Endothelial cell of umbilical vein (primary cell): ENCODE data around the gene MAGI1. TPM values are rescaled to one million over a fixed set of nuclear protein-coding genes. Genes with fewer than 3 reads are reported as not detected.

Experiments used
- BruUV-seq: library from RNA; stranded (reverse); fragments of 400-500 nt; replicated peaks from 2 replicates; lab custom pipeline; 2021; lab: Mats Ljungman, UMichigan
- CTCF ChIA-PET: fragments of 300-600, 350-600 bp; sonication (Branson Sonifier 250); formaldehyde crosslinking; loops from one replicate; lab custom pipeline; 2021; ENCODE audit warnings: antibody characterized with exemption, inconsistent platforms; lab: Charles Lee
- POLR2A ChIA-PET: fragments of 300-600, 350-600 bp; sonication (Branson Sonifier 250); formaldehyde crosslinking; loops from one replicate; lab custom pipeline; 2021; ENCODE audit warnings: antibody characterized with exemption, inconsistent platforms; lab: Charles Lee
- DNase-seq: peaks from one replicate; pipeline ENCODE4 v3.0.0-alpha.2; 2011; ENCODE audit warnings: low read depth, low spot score
- FAIRE-seq: peaks from 2 replicates; lab custom pipeline; 2011; peaks lifted over from hg19 to GRCh38; lab: Jason Lieb, UNC
- H2AFZ ChIP-seq: 2 replicates; pipeline ENCODE4 v1.6.0; 2012; ENCODE audit warnings: low read depth, low read length, control low read depth, inconsistent platforms
- H3K27ac ChIP-seq: 2 replicates; pipeline ENCODE4 v1.5.1; 2011; ENCODE audit warnings: low read depth, mild to moderate bottlenecking, control low read depth, low read length, moderate library complexity; ENCODE audit not compliant: insufficient read depth
- H3K27me3 ChIP-seq, 2 experiments: 2 replicates each; pipeline versions ENCODE4 v1.6.0 to v1.6.1; 2011; ENCODE audit warnings: low read length in 2 of 2, mixed read lengths in 1 of 2; ENCODE audit not compliant: control insufficient read depth in 2 of 2, insufficient read depth in 2 of 2
- H3K36me3 ChIP-seq, 2 experiments: 2 replicates in 1 of 2; 3 replicates in 1 of 2; pipeline ENCODE4 v1.5.1; 2011; ENCODE audit warnings: low read length in 2 of 2, mild to moderate bottlenecking in 1 of 2, moderate library complexity in 1 of 2; ENCODE audit not compliant: control insufficient read depth in 2 of 2, insufficient read depth in 2 of 2; ENCODE audit errors: extremely low read depth in 1 of 2
- H3K4me1 ChIP-seq: 3 replicates; pipeline ENCODE4 v1.5.1; 2011; ENCODE audit warnings: mild to moderate bottlenecking, low read length; ENCODE audit not compliant: control insufficient read depth, insufficient read depth; ENCODE audit errors: extremely low read depth
- H3K4me2 ChIP-seq: 2 replicates; pipeline ENCODE4 v1.6.1; 2011; ENCODE audit warnings: low read length, control low read depth, mixed read lengths; ENCODE audit not compliant: insufficient read depth
- H3K4me3 ChIP-seq, 3 experiments: fragments of 200-600 bp in 1 of 3; sonication (generic), shearing (Covaris generic) in 1 of 3; replicated peaks in 1 of 3; 2 replicates each; pipeline ENCODE4 v1.5.1; 2011 to 2016; ENCODE audit warnings: control low read depth in 3 of 3, low read length in 3 of 3, mild to moderate bottlenecking in 2 of 3, inconsistent platforms in 1 of 3, low read depth in 1 of 3, moderate library complexity in 1 of 3; ENCODE audit not compliant: insufficient read depth in 1 of 3
- H3K79me2 ChIP-seq: 2 replicates; pipeline ENCODE4 v1.6.0; 2012; ENCODE audit warnings: low read length, inconsistent platforms; ENCODE audit not compliant: control insufficient read depth, insufficient read depth
- H3K9ac ChIP-seq: replicated peaks from 2 replicates; pipeline ENCODE3; 2011; ENCODE audit warnings: low read length, control low read depth; ENCODE audit not compliant: insufficient read depth; ENCODE audit errors: extremely low read depth
- H3K9me1 ChIP-seq: replicated peaks from 3 replicates; pipeline ENCODE4 v1.6.0; 2011; ENCODE audit warnings: mild to moderate bottlenecking, low read length; ENCODE audit not compliant: control insufficient read depth, insufficient read depth; ENCODE audit errors: extremely low read depth
- H3K9me3 ChIP-seq: replicated peaks from 2 replicates; pipeline ENCODE4 v1.5.1; 2012; ENCODE audit warnings: low read length, inconsistent platforms; ENCODE audit not compliant: control insufficient read depth, insufficient read depth
- H4K20me1 ChIP-seq: replicated peaks from 2 replicates; pipeline ENCODE3; 2011; ENCODE audit warnings: mild to moderate bottlenecking, low read length; ENCODE audit not compliant: control insufficient read depth, insufficient read depth; ENCODE audit errors: extremely low read depth
- EZH2 ChIP-seq: IDR thresholded peaks from 2 replicates; pipeline ENCODE4 v1.6.1; 2012; ENCODE audit warnings: borderline replicate concordance, low read depth, mild to moderate bottlenecking, moderate library complexity, low read length, inconsistent platforms; ENCODE audit not compliant: severe bottlenecking
- FOS ChIP-seq: IDR thresholded peaks from 2 replicates; pipeline ENCODE4 v1.6.1; 2011; ENCODE audit warnings: mild to moderate bottlenecking, low read length, moderate library complexity, borderline replicate concordance; ENCODE audit not compliant: insufficient read depth
- GATA2 ChIP-seq: IDR thresholded peaks from 2 replicates; pipeline ENCODE4 v1.7.0; 2011; ENCODE audit warnings: low read depth, mild to moderate bottlenecking, moderate library complexity, mixed read lengths, low read length; ENCODE audit not compliant: insufficient read length, insufficient read depth
- JUN ChIP-seq: IDR thresholded peaks from 2 replicates; pipeline ENCODE4 v1.6.1; 2011; ENCODE audit warnings: borderline replicate concordance, low read depth; ENCODE audit not compliant: insufficient read length, insufficient read depth
- MYC ChIP-seq: IDR thresholded peaks from one replicate; pipeline ENCODE4 v1.6.1; 2011; ENCODE audit warnings: mild to moderate bottlenecking, low read depth, low read length
- POLR2A ChIP-seq: IDR thresholded peaks from 2 replicates; pipeline ENCODE4 v1.6.1; 2012; ENCODE audit warnings: low read depth, mild to moderate bottlenecking, control low read depth, low read length
- POLR2AphosphoS5 ChIP-seq: IDR thresholded peaks from 2 replicates; pipeline ENCODE4 v1.6.1; 2012; ENCODE audit warnings: low read depth, mild to moderate bottlenecking, control low read depth, low read length, moderate library complexity; ENCODE audit not compliant: insufficient read depth
- dilution Hi-C: fragments of 300-500 bp; cut with MboI; formaldehyde crosslinking; loops from one replicate; pipeline ENCODE4 v1.15.0; 2019; ENCODE audit warnings: low sequenced_read_pairs; ENCODE audit not compliant: extremely low pct_ligation_motif_present
- intact Hi-C: fragments of 100-400 bp; cut with micrococcal nuclease; formaldehyde crosslinking; loops from one replicate; pipeline ENCODE4 v1.10.0; 2022
- polyA plus RNA-seq, 4 experiments: library from polyadenylated mRNA; depleted of rRNA in 3 of 4; stranded (reverse) in 3 of 4; unstranded in 1 of 4; fragments of >200 nt; gene quantifications; 2 replicates each; pipeline versions ENCODE4 v1.2.1 to v1.2.3, GENCODE V29; 2011 to 2012; ENCODE audit warnings: missing spikeins in 1 of 4
- total RNA-seq: library from RNA; stranded (reverse); gene quantifications from 2 replicates; pipeline ENCODE4 v1.2.3, GENCODE V29; 2021
- TF ChIP-seq, protein P1 (sequence below): IDR thresholded peaks from 2 replicates; pipeline ENCODE4 v1.6.1; 2011; ENCODE audit not compliant: insufficient read depth, insufficient read length
- TF ChIP-seq, protein P2 (sequence below), 2 donors: IDR thresholded peaks; 1 replicate in 1 of 2; 2 replicates in 1 of 2; pipeline ENCODE4 v1.5.1; 2011; ENCODE audit warnings: low read length in 2 of 2, mild to moderate bottlenecking in 2 of 2, moderate library complexity in 2 of 2, control low read depth in 1 of 2, inconsistent platforms in 1 of 2, low read depth in 1 of 2; ENCODE audit not compliant: insufficient read depth in 1 of 2; ENCODE audit errors: extremely low read depth in 1 of 2

MAGI1 gene
- total and polyA plus RNA-seq, 2 donors (not counting 3 experiments of a cell fraction or from before 2014, with no cell fraction given) = 10.1 to 47.9 TPM

DNA sequence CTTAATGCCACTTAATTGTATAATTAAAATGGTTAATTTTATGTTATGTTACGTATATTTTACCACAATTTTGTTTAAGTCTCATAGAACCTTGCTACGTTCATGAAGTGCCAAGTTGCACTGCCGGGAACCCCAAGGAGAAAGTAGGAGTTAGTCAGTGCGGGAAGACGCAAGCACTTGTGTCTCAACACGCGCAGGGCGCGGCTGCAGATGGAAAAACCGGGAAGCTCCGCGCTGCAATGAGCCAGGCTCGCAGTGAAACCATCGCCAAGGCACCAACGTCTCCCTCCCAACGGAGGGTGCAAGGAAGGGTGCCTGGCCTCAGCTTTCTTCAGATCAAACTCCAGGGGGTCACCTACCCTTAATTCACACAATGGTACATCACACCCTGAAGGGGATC, 21.6 kb downstream of the MAGI1 start:
- dilution Hi-C loops = no loop called here
- H3K9ac ChIP-seq = no peak overlapping the region
- DNase-seq = no peak
- FAIRE-seq = no peak
- H3K9me1 ChIP-seq = no peaks in the 10 kb centered on the region
- no peak overlapping the region for H3K27ac ChIP-seq
- H3K4me3 ChIP-seq = no peak overlapping the region
- no peaks in the 10 kb centered on the region for H3K27me3 ChIP-seq
- TF ChIP-seq POLR2A (no peak), FOS (no peak), GATA2 (no peak), MYC (no peak), POLR2AphosphoS5 (no peak), EZH2 (no peak)
- intact Hi-C loops = loop anchor here (5.0 kb wide), 1 partner anchor 105 kb away; no protein-coding TSS in a partner anchor
- H2AFZ ChIP-seq = no peak overlapping the region
- H3K9me3 ChIP-seq = no peaks in the 10 kb centered on the region
- H3K4me1 ChIP-seq = no peaks in the 10 kb centered on the region
- BruUV-seq = no TSS peak
- H3K4me2 ChIP-seq = no peak overlapping the region
- peaks cover 8% of the 10 kb centered on the region for H4K20me1 ChIP-seq
- H3K79me2 ChIP-seq = no peaks in the 10 kb centered on the region
- H3K36me3 ChIP-seq = no peaks in the 10 kb centered on the region
- CTCF ChIA-PET = interaction anchor here (1.2 kb wide), 1 partner anchor 15 kb away, joined by 3 read pairs; no protein-coding TSS in a partner anchor
- POLR2A ChIA-PET = no interaction called here

GRCh38 chr3:66015841-66016240, 22.9 kb downstream of the MAGI1 start:
- TF ChIP-seq, protein P1, sequence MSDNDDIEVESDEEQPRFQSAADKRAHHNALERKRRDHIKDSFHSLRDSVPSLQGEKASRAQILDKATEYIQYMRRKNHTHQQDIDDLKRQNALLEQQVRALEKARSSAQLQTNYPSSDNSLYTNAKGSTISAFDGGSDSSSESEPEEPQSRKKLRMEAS = no peak
- TF ChIP-seq JUN (no peak), POLR2A (no peak), EZH2 (no peak), GATA2 (no peak), FOS (no peak), POLR2AphosphoS5 (no peak), MYC (no peak)
- TF ChIP-seq, protein P2, sequence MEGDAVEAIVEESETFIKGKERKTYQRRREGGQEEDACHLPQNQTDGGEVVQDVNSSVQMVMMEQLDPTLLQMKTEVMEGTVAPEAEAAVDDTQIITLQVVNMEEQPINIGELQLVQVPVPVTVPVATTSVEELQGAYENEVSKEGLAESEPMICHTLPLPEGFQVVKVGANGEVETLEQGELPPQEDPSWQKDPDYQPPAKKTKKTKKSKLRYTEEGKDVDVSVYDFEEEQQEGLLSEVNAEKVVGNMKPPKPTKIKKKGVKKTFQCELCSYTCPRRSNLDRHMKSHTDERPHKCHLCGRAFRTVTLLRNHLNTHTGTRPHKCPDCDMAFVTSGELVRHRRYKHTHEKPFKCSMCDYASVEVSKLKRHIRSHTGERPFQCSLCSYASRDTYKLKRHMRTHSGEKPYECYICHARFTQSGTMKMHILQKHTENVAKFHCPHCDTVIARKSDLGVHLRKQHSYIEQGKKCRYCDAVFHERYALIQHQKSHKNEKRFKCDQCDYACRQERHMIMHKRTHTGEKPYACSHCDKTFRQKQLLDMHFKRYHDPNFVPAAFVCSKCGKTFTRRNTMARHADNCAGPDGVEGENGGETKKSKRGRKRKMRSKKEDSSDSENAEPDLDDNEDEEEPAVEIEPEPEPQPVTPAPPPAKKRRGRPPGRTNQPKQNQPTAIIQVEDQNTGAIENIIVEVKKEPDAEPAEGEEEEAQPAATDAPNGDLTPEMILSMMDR (IDR thresholded peaks at IDR 0.05; ENCODE audit: extremely low read depth in 1 of 2, insufficient read depth in 1 of 2, low read depth in 1 of 2, low read length in 2 of 2) = no peak
- intact Hi-C loops = loop anchor here (5.0 kb wide), 1 partner anchor 104 kb away; no protein-coding TSS in a partner anchor
- Histone ChIP-seq H2AFZ (no peak overlapping the region), H3K9me3 (no peaks in the 10 kb centered on the region), H4K20me1 (peaks cover 5% of the 10 kb centered on the region), H3K4me1 (peaks cover 2% of the 10 kb centered on the region), H3K27me3 (no peaks in the 10 kb centered on the region), H3K9me1 (no peaks in the 10 kb centered on the region), H3K9ac (no peak overlapping the region), H3K27ac (no peak overlapping the region), H3K4me3 (no peak overlapping the region), H3K36me3 (no peaks in the 10 kb centered on the region), H3K79me2 (no peaks in the 10 kb centered on the region), H3K4me2 (no peak overlapping the region)
- CTCF ChIA-PET = interaction anchor here (0.6 kb wide), 1 partner anchor 37 kb away, joined by 3 read pairs; no protein-coding TSS in a partner anchor
- POLR2A ChIA-PET = no interaction called here
- BruUV-seq = no TSS peak
- dilution Hi-C loops = no loop called here
- FAIRE-seq (no peak), DNase-seq (no peak)
